GM12801 (cell line): ENCODE data around the gene KHDRBS2.

Experiments
- CTCF ChIP-seq: IDR thresholded peaks from one replicate; pipeline ENCODE4 v1.5.1; 2011; ENCODE audit warnings: control low read depth; ENCODE audit not compliant: insufficient read length; ENCODE audit errors: extremely low read depth

The KHDRBS2 gene

GRCh38 chr6:62192593-62192992 lies 93.4 kb downstream of the KHDRBS2 start:
- TF ChIP-seq CTCF: no peak

GRCh38 chr6:62175195-62175594 lies 110.8 kb downstream of the KHDRBS2 start:
- no peak for TF ChIP-seq CTCF

- no peak for TF ChIP-seq CTCF
Observed at GRCh38 chr6:62174548-62174947, 111.5 kb downstream of the KHDRBS2 start.

GRCh38 chr6:62167736-62168135 lies 118.3 kb downstream of the KHDRBS2 start:
- no peak for TF ChIP-seq CTCF

- TF ChIP-seq CTCF: no peak
Observed at GRCh38 chr6:62162858-62163257, 123.2 kb downstream of the KHDRBS2 start.

GRCh38 chr6:62152796-62153195 lies 133.2 kb downstream of the KHDRBS2 start:
- TF ChIP-seq CTCF: no peak

- no peak for TF ChIP-seq CTCF
Observed at GRCh38 chr6:62150048-62150663, 135.9 kb downstream of the KHDRBS2 start.
